Urinary bladder (tissue), 4 donors: Measurements from ENCODE around the gene PRDM10. TPM values are rescaled to one million over a fixed set of nuclear protein-coding genes. Genes with fewer than 3 reads are reported as not detected.

Experiments
- DNase-seq: peaks from one replicate; pipeline ENCODE4 v3.0.0-alpha.2; 2015; ENCODE audit errors: extremely low spot score
- H3K27ac ChIP-seq: one replicate; pipeline ENCODE4 v1.5.1; 2013; ENCODE audit warnings: low read depth, mild to moderate bottlenecking, moderate library complexity
- H3K36me3 ChIP-seq: one replicate; pipeline ENCODE4 v1.6.1; 2013; ENCODE audit warnings: mild to moderate bottlenecking, moderate library complexity; ENCODE audit not compliant: insufficient read depth
- H3K4me1 ChIP-seq: one replicate; pipeline ENCODE4 v1.6.1; 2013; ENCODE audit warnings: mild to moderate bottlenecking, moderate library complexity; ENCODE audit not compliant: insufficient read depth
- H3K4me3 ChIP-seq: one replicate; pipeline ENCODE4 v1.5.1; 2013; ENCODE audit warnings: low read depth, low read length
- WGBS: extraction: QIAGEN DNeasy Blood & Tissue Kit; methylation state at CpG from one replicate; pipeline ENCODE4 v1.1.7; 2013; 5-methylcytosine and 5-hydroxymethylcytosine counted together
- polyA plus RNA-seq: library from polyadenylated mRNA; stranded (reverse); fragments of 200-250 nt; gene quantifications from one replicate; pipeline ENCODE4 v1.2.3, GENCODE V29; 2013
- total RNA-seq: library from RNA; depleted of rRNA; stranded (reverse); fragments of >200 nt; gene quantifications from one replicate; pipeline ENCODE4 v1.2.3, GENCODE V29; 2014
- donor health status: healthy with polysubstance abuse.
- donor health status: healthy.

The PRDM10 gene
- total RNA-seq = 6.2 TPM
- 3.4 TPM for polyA plus RNA-seq

- H3K27ac ChIP-seq = peak within 1 kb of the TSS; percentile 99
- peak within 1 kb of the TSS; percentile 97 for H3K4me3 ChIP-seq
- H3K4me1 ChIP-seq = peaks cover 1% of the 10 kb centered on the region
- DNase-seq = no peak
- H3K36me3 ChIP-seq = no peaks in the 10 kb centered on the region
- under 1% methylated on average over 33 of the region's 33 CpGs for WGBS
Observed at GRCh38 chr11:130002352-130002845, at the start of gene PRDM10. Gene PRDM10 (minus strand): TSS chr11:130002835. CDS start chr11:129960964, 41,871 bp downstream.

DNA sequence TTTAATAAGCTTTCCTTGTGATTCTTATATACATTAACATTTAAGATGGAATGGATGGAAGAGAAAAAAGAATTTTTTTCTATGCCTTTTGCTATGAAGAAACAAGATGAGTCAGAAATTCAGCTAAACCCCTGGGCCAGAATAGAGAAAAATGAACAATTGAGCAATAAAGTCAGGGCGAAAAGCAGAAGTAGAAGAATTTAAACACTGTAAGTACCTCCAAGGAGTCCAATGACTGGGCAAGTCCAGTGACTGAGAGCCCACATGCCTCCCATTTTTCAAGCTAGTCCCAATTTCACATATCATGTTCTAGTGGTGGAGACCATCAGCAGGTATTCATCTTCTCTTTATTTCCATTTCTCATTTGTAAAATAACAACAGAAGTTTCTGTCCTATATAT is 48.4 kb upstream of the PRDM10 start:
- Histone ChIP-seq H3K4me3 (no peak overlapping the region), H3K27ac (no peak overlapping the region), H3K36me3 (no peaks in the 10 kb centered on the region), H3K4me1 (no peaks in the 10 kb centered on the region)
- WGBS = 90% methylated on average over 1 of the region's 1 CpG
- no peak for DNase-seq

DNA sequence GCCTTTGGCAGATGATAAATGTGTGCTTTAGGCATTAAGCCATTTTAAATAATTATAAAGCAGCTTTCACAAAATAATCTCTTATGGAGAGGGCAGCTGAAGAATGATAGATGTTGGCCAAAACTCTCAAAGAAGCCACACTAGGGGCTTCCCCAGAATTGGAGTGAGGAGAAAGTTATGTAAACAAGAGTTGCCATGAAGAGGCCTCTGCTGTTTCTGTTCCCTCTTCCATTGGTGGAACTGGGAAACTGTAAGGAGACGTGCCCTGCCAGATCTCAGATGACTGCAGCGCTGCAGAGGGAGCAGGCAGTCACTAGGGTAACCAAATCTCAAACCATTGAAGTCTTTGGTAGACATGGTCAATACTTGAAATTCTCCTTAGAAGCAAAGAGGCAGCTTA is 47.6 kb upstream of the PRDM10 start:
- no peak for DNase-seq
- Histone ChIP-seq H3K4me1 (no peaks in the 10 kb centered on the region), H3K36me3 (no peaks in the 10 kb centered on the region), H3K4me3 (no peak overlapping the region), H3K27ac (no peak overlapping the region)
- 22% methylated on average over 2 of the region's 2 CpGs for WGBS

- no peak for DNase-seq
- Histone ChIP-seq H3K36me3 (no peaks in the 10 kb centered on the region), H3K27ac (no peak overlapping the region), H3K4me3 (no peak overlapping the region), H3K4me1 (no peaks in the 10 kb centered on the region)
- 92% methylated on average over 1 of the region's 1 CpG for WGBS
Observed at GRCh38 chr11:130049328-130049771, 46.7 kb upstream of the PRDM10 start.

- DNase-seq = no peak
- Histone ChIP-seq H3K4me1 (no peaks in the 10 kb centered on the region), H3K36me3 (no peaks in the 10 kb centered on the region), H3K27ac (no peak overlapping the region), H3K4me3 (no peak overlapping the region)
- WGBS = 79% methylated on average over 1 of the region's 1 CpG
Observed at GRCh38 chr11:130047141-130047540, 44.5 kb upstream of the PRDM10 start.

DNA sequence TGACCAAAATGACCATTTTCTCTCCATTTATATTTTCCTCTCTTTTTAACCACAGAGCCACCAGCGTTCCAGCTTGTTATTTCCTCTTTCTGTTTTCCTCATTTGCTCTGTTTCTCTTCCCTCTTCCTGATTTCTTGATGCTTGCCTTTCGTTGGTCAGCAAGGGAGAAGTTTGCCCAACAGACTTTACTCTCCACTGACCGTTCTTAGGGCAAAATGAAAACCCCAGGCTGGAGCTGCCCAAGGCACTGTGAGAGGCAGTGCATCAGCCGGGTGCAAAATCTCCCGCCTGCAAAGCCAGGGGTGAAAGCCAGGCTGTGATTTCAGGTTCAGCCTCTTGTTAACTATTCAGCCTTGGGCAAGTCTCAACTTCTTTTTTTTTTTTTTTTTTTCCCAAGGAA is 40.9 kb upstream of the PRDM10 start:
- no peak overlapping the region for H3K4me3 ChIP-seq
- 63% methylated on average over 5 of the region's 5 CpGs for WGBS
- no peak overlapping the region for H3K27ac ChIP-seq
- no peaks in the 10 kb centered on the region for H3K36me3 ChIP-seq
- no peak for DNase-seq
- no peaks in the 10 kb centered on the region for H3K4me1 ChIP-seq

DNA sequence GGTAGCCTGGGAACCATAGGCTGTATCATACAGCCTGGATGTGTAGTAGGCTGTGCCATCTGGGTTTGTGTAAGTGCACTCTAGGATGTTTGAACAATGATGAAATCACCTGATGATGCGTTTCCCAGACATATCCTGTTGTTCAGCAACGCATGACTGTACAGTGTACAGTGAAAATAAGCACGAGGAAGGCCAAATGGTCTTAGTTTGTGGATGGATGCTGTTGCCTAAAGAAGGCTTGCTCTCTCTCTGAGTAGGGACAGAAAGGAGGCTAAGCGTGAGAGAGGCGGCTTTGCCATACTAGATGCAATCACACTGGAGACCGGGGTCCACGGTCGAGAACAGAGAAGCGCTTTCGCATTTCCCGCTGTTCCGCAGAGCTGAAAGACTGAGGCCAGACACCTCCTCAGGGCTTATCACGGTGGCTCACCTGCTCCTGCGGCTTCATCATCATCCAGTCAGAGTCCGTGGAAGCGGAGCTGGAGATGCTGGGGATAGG is 39.5 kb upstream of the PRDM10 start:
- H3K4me3 ChIP-seq = no peak overlapping the region
- H3K36me3 ChIP-seq = no peaks in the 10 kb centered on the region
- 90% methylated on average over 16 of the region's 16 CpGs for WGBS
- DNase-seq = no peak
- no peaks in the 10 kb centered on the region for H3K4me1 ChIP-seq
- H3K27ac ChIP-seq = no peak overlapping the region

GRCh38 chr11:130040281-130040940 is 37.8 kb upstream of the PRDM10 start:
- no peak for DNase-seq
- WGBS = 94% methylated on average over 49 of the region's 49 CpGs
- no peaks in the 10 kb centered on the region for H3K36me3 ChIP-seq
- H3K4me3 ChIP-seq = no peak overlapping the region
- H3K4me1 ChIP-seq = no peaks in the 10 kb centered on the region
- no peak overlapping the region for H3K27ac ChIP-seq

GRCh38 chr11:130037881-130038585 is 35.4 kb upstream of the PRDM10 start:
- no peak overlapping the region for H3K27ac ChIP-seq
- no peak for DNase-seq
- WGBS = 50% methylated on average over 7 of the region's 7 CpGs
- H3K4me3 ChIP-seq = no peak overlapping the region
- H3K36me3 ChIP-seq = no peaks in the 10 kb centered on the region
- H3K4me1 ChIP-seq = no peaks in the 10 kb centered on the region

DNA sequence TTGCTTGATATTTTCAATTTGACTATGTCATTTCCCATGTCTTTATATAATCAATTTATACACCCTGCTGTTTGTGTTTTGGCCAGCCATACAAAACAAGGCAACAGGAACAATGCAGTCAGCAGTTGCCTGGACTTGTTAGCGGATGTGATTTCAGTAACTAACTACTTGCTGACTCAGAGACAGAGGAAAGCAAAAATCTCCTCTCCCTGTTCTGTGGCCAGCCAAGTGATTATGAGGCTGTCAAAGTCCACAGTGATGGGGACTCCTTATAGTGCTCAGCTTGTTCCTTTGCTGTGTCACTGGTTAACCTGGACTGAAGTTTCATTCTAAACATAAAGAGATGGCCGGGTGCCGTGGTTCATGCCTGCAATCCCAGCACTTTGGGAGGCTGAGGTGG is 34.4 kb upstream of the PRDM10 start:
- H3K36me3 ChIP-seq = no peaks in the 10 kb centered on the region
- no peak overlapping the region for H3K27ac ChIP-seq
- H3K4me3 ChIP-seq = no peak overlapping the region
- DNase-seq = no peak
- H3K4me1 ChIP-seq = no peaks in the 10 kb centered on the region
- 74% methylated on average over 3 of the region's 3 CpGs for WGBS

- no peak for DNase-seq
Observed at GRCh38 chr11:130034236-130034635, 31.6 kb upstream of the PRDM10 start.

DNA sequence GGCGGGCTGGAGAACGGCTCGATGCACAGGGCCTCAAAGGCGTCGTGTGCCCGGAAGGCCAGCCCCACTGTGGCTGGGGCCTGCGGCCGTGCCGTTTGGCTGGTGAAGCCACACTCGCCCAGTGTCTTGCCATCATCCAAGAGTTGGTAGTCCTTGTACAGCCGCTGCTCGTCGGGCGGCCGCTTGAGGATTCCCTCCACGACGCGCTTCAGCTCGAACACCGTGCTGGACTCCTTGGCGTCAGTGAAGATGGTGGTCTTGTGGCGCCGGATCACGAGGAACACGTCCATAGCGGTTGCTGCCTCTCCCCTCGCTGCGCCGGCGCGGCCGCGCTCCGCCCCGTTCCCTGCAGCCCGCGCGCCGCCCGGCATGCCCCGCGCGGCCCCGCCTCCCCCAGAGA is 30.3 kb upstream of the PRDM10 start:
- 91% methylated on average over 44 of the region's 44 CpGs for WGBS
- Histone ChIP-seq H3K36me3 (no peaks in the 10 kb centered on the region), H3K4me3 (no peak overlapping the region), H3K27ac (no peak overlapping the region), H3K4me1 (no peaks in the 10 kb centered on the region)
- no peak for DNase-seq

More at GRCh38 chr11:130034236-130034635, 31.6 kb upstream of the PRDM10 start:
- H3K4me1 ChIP-seq = no peaks in the 10 kb centered on the region
- no peaks in the 10 kb centered on the region for H3K36me3 ChIP-seq
- H3K27ac ChIP-seq = no peak overlapping the region
- H3K4me3 ChIP-seq = no peak overlapping the region

GRCh38 chr11:130031945-130032344 is 29.3 kb upstream of the PRDM10 start:
- DNase-seq = no peak
- no peak overlapping the region for H3K4me3 ChIP-seq
- no peaks in the 10 kb centered on the region for H3K4me1 ChIP-seq
- no peak overlapping the region for H3K27ac ChIP-seq
- 92% methylated on average over 2 of the region's 2 CpGs for WGBS
- no peaks in the 10 kb centered on the region for H3K36me3 ChIP-seq

DNA sequence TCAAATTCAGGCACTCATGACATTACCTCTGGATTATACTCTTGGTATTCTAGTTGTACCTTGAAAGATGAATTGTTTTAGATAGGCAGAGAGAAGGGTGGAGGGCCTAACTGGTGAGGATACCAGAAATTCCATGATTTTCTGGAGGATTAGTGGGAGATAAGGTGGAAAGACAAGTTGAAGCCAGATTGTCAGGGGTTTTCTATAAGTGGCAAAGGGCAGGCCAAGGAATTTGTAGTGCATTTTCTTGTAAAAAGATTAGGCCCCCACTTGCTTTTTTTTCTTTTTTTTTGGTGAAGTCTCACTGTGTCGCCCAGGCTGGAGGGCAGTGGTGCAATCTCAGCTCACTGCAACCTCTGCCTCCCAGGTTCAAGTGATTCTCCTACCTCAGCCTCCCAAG is 28.4 kb upstream of the PRDM10 start:
- no peaks in the 10 kb centered on the region for H3K4me1 ChIP-seq
- no peaks in the 10 kb centered on the region for H3K36me3 ChIP-seq
- no peak for DNase-seq
- H3K4me3 ChIP-seq = no peak overlapping the region
- no peak overlapping the region for H3K27ac ChIP-seq
- WGBS = 54% methylated on average over 1 of the region's 1 CpG
